SK-N-SH treated with all-trans-retinoic acid at 6 μM for 48 hours (cell line): Measurements from ENCODE around the gene TMEM30B.

Experiments used
- ATAC-seq: fragments of 200-7000 bp; cut with Tn5 transposase; 3 replicates; pipeline ENCODE4 v1.9.1; 2020; ENCODE audit warnings: mild to moderate bottlenecking, moderate library complexity
- ARNTL ChIP-seq: fragments of 450-650 bp; formaldehyde crosslinking; IDR thresholded peaks from 2 replicates; pipeline ENCODE4 v1.5.0; 2020; ENCODE audit warnings: low read depth, mild to moderate bottlenecking, moderate library complexity, borderline replicate concordance
- BACH2 ChIP-seq: fragments of 250-450 bp; sonication (Bioruptor Pico); IDR thresholded peaks from 2 replicates; pipeline ENCODE4 v1.9.0; 2021; ENCODE audit warnings: mild to moderate bottlenecking, borderline replicate concordance
- CSDC2 ChIP-seq: fragments of 250-450 bp; sonication (Bioruptor Pico); IDR thresholded peaks from 2 replicates; pipeline ENCODE4 v1.5.0; 2020; ENCODE audit warnings: mild to moderate bottlenecking, moderate library complexity
- ESRRG ChIP-seq: fragments of 250-450 bp; sonication (Bioruptor Pico); IDR thresholded peaks from 2 replicates; pipeline ENCODE4 v1.6.1; 2021; ENCODE audit warnings: mild to moderate bottlenecking
- ISL1 ChIP-seq: fragments of 250-450 bp; sonication (Bioruptor Pico); IDR thresholded peaks from 2 replicates; pipeline ENCODE4 v2.1.2; 2022; ENCODE audit warnings: mild to moderate bottlenecking, moderate library complexity
- RARB ChIP-seq: fragments of 250-450 bp; sonication (Bioruptor Pico); IDR thresholded peaks from 2 replicates; pipeline ENCODE4 v1.8.0; 2021; ENCODE audit warnings: mild to moderate bottlenecking, moderate library complexity
- SNAI2 ChIP-seq: fragments of 250-450 bp; sonication (Bioruptor Pico); IDR thresholded peaks from 2 replicates; pipeline ENCODE4 v1.5.0; 2020; ENCODE audit warnings: mild to moderate bottlenecking, moderate library complexity
- TCF4 ChIP-seq: fragments of 250-450 bp; sonication (Bioruptor Pico); IDR thresholded peaks from 2 replicates; pipeline ENCODE4 v1.8.0; 2021; ENCODE audit warnings: mild to moderate bottlenecking, moderate library complexity, borderline replicate concordance
- TOX ChIP-seq: fragments of 250-450 bp; sonication (Bioruptor Pico); IDR thresholded peaks from 2 replicates; pipeline ENCODE4 v1.8.0; 2021; ENCODE audit warnings: mild to moderate bottlenecking, moderate library complexity, borderline replicate concordance
- ZC3H10 ChIP-seq: fragments of 250-450 bp; sonication (Bioruptor Pico); IDR thresholded peaks from 2 replicates; pipeline ENCODE4 v1.5.1; 2021; ENCODE audit warnings: mild to moderate bottlenecking, moderate library complexity
- ZFP3 ChIP-seq: fragments of 250-450 bp; sonication (Bioruptor Pico); IDR thresholded peaks from 2 replicates; pipeline ENCODE4 v1.5.0; 2020; ENCODE audit warnings: mild to moderate bottlenecking, moderate library complexity
- ZNF565 ChIP-seq: fragments of 450-650 bp; formaldehyde crosslinking; conservative IDR thresholded peaks from 2 replicates; pipeline ENCODE4 v1.5.0; 2020; ENCODE audit warnings: low read depth, mild to moderate bottlenecking, moderate library complexity
- ZNF70 ChIP-seq: fragments of 450-650 bp; formaldehyde crosslinking; IDR thresholded peaks from 2 replicates; pipeline ENCODE4 v1.5.0; 2020; ENCODE audit warnings: mild to moderate bottlenecking, moderate library complexity
- ZNF8 ChIP-seq: fragments of 450-650 bp; formaldehyde crosslinking; IDR thresholded peaks from 2 replicates; pipeline ENCODE4 v1.5.0; 2020; ENCODE audit warnings: mild to moderate bottlenecking, moderate library complexity
- TF ChIP-seq, protein P1 (sequence below): fragments of 250-450 bp; sonication (Bioruptor Pico); IDR thresholded peaks from 2 replicates; pipeline ENCODE4 v1.5.1; 2021; ENCODE audit warnings: mild to moderate bottlenecking, moderate library complexity
- TF ChIP-seq, protein P2 (sequence below): fragments of 250-450 bp; sonication (Bioruptor Pico); IDR thresholded peaks from 2 replicates; pipeline ENCODE4 v1.5.0; 2020; ENCODE audit warnings: mild to moderate bottlenecking, moderate library complexity
- TF ChIP-seq, protein P3 (sequence below): fragments of 250-450 bp; sonication (Bioruptor Pico); IDR thresholded peaks from 2 replicates; pipeline ENCODE4 v1.8.0; 2021; ENCODE audit warnings: low read depth, mild to moderate bottlenecking, moderate library complexity, borderline replicate concordance
- TF ChIP-seq, protein P4 (sequence below): fragments of 250-450 bp; sonication (Bioruptor Pico); IDR thresholded peaks from 2 replicates; pipeline ENCODE4 v1.5.1; 2020; ENCODE audit warnings: low read depth, mild to moderate bottlenecking, moderate library complexity
- TF ChIP-seq, protein P5 (sequence below): fragments of 250-450 bp; sonication (Bioruptor Pico); IDR thresholded peaks from 2 replicates; pipeline ENCODE4 v1.8.0; 2020; ENCODE audit warnings: mild to moderate bottlenecking, moderate library complexity, borderline replicate concordance

TMEM30B gene

DNA sequence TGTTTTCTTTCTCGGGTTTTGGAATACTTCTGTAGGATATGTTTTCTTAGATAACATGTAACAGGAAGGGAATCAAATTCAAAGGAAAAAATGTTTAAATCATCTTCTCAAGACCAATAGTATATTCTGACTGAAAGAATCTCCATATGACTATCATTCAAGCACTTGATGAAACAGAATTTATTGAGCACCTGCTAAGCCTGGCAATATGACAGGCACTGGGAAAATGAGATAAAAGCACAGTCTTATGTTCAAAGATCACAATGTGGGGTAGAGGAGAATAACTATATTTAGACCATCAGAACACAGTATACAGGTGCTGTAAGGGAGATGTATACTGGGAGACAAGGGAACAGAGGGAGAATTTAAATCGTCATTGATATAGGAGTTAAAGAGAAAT, 19.1 kb upstream of the TMEM30B start:
- no peak for TF ChIP-seq TOX
- TF ChIP-seq ZFP3 (CRISPR knock-in tag): no peak
- TF ChIP-seq ZNF8: no peak
- TF ChIP-seq, protein P1, sequence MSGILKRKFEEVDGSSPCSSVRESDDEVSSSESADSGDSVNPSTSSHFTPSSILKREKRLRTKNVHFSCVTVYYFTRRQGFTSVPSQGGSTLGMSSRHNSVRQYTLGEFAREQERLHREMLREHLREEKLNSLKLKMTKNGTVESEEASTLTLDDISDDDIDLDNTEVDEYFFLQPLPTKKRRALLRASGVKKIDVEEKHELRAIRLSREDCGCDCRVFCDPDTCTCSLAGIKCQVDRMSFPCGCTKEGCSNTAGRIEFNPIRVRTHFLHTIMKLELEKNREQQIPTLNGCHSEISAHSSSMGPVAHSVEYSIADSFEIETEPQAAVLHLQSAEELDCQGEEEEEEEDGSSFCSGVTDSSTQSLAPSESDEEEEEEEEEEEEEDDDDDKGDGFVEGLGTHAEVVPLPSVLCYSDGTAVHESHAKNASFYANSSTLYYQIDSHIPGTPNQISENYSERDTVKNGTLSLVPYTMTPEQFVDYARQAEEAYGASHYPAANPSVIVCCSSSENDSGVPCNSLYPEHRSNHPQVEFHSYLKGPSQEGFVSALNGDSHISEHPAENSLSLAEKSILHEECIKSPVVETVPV (CRISPR knock-in tag): no peak
- TF ChIP-seq BACH2 (CRISPR knock-in tag): no peak
- TF ChIP-seq, protein P2, sequence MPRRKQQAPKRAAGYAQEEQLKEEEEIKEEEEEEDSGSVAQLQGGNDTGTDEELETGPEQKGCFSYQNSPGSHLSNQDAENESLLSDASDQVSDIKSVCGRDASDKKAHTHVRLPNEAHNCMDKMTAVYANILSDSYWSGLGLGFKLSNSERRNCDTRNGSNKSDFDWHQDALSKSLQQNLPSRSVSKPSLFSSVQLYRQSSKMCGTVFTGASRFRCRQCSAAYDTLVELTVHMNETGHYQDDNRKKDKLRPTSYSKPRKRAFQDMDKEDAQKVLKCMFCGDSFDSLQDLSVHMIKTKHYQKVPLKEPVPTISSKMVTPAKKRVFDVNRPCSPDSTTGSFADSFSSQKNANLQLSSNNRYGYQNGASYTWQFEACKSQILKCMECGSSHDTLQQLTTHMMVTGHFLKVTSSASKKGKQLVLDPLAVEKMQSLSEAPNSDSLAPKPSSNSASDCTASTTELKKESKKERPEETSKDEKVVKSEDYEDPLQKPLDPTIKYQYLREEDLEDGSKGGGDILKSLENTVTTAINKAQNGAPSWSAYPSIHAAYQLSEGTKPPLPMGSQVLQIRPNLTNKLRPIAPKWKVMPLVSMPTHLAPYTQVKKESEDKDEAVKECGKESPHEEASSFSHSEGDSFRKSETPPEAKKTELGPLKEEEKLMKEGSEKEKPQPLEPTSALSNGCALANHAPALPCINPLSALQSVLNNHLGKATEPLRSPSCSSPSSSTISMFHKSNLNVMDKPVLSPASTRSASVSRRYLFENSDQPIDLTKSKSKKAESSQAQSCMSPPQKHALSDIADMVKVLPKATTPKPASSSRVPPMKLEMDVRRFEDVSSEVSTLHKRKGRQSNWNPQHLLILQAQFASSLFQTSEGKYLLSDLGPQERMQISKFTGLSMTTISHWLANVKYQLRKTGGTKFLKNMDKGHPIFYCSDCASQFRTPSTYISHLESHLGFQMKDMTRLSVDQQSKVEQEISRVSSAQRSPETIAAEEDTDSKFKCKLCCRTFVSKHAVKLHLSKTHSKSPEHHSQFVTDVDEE: no peak
- TF ChIP-seq ARNTL (CRISPR knock-in tag): no peak
- no peak for TF ChIP-seq ZC3H10 (CRISPR knock-in tag)
- TF ChIP-seq CSDC2 (CRISPR knock-in tag): no peak
- TF ChIP-seq SNAI2 (CRISPR knock-in tag): no peak
- TF ChIP-seq, protein P3, sequence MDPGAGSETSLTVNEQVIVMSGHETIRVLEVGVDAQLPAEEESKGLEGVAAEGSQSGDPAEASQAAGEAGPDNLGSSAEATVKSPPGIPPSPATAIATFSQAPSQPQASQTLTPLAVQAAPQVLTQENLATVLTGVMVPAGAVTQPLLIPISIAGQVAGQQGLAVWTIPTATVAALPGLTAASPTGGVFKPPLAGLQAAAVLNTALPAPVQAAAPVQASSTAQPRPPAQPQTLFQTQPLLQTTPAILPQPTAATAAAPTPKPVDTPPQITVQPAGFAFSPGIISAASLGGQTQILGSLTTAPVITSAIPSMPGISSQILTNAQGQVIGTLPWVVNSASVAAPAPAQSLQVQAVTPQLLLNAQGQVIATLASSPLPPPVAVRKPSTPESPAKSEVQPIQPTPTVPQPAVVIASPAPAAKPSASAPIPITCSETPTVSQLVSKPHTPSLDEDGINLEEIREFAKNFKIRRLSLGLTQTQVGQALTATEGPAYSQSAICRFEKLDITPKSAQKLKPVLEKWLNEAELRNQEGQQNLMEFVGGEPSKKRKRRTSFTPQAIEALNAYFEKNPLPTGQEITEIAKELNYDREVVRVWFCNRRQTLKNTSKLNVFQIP (CRISPR knock-in tag): no peak
- no peak for TF ChIP-seq ISL1
- TF ChIP-seq, protein P4, sequence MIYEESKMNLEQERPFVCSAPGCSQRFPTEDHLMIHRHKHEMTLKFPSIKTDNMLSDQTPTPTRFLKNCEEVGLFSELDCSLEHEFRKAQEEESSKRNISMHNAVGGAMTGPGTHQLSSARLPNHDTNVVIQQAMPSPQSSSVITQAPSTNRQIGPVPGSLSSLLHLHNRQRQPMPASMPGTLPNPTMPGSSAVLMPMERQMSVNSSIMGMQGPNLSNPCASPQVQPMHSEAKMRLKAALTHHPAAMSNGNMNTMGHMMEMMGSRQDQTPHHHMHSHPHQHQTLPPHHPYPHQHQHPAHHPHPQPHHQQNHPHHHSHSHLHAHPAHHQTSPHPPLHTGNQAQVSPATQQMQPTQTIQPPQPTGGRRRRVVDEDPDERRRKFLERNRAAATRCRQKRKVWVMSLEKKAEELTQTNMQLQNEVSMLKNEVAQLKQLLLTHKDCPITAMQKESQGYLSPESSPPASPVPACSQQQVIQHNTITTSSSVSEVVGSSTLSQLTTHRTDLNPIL: no peak
- no peak for TF ChIP-seq RARB (CRISPR knock-in tag)
- TF ChIP-seq ZNF565: no peak
- no peak for TF ChIP-seq ZNF70 (CRISPR knock-in tag)
- TF ChIP-seq TCF4 (CRISPR knock-in tag): no peak
- TF ChIP-seq, protein P5, sequence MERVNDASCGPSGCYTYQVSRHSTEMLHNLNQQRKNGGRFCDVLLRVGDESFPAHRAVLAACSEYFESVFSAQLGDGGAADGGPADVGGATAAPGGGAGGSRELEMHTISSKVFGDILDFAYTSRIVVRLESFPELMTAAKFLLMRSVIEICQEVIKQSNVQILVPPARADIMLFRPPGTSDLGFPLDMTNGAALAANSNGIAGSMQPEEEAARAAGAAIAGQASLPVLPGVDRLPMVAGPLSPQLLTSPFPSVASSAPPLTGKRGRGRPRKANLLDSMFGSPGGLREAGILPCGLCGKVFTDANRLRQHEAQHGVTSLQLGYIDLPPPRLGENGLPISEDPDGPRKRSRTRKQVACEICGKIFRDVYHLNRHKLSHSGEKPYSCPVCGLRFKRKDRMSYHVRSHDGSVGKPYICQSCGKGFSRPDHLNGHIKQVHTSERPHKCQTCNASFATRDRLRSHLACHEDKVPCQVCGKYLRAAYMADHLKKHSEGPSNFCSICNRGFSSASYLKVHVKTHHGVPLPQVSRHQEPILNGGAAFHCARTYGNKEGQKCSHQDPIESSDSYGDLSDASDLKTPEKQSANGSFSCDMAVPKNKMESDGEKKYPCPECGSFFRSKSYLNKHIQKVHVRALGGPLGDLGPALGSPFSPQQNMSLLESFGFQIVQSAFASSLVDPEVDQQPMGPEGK (CRISPR knock-in tag): no peak
- no peak for TF ChIP-seq ESRRG (CRISPR knock-in tag)
- ATAC-seq: no peak

DNA sequence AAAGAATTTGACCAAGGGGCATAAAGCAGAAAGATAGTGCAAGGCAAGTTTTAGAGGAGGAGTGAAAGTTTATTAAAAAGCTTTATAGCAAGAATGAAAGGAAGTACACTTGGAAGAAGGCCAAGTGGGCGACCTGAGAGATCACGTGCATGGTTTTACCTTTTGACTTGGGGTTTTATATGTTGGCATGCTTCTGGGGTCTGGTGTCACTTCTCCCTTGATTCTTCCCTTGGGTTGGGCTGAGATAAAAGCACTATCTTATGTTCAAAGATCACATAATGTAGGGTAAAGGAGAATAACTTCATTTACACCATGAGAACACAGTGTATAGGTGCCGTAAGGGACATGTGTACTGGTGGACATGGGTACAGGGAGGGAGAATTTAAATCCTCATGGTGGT, 17.7 kb upstream of the TMEM30B start:
- ATAC-seq: no peak
- TF ChIP-seq, protein P4: no peak
- TF ChIP-seq BACH2 (CRISPR knock-in tag) (no peak), ZC3H10 (CRISPR knock-in tag) (no peak), SNAI2 (CRISPR knock-in tag) (no peak), ZFP3 (CRISPR knock-in tag) (no peak)
- TF ChIP-seq, protein P5 (CRISPR knock-in tag): no peak
- TF ChIP-seq, protein P3 (CRISPR knock-in tag): no peak
- TF ChIP-seq, protein P1 (CRISPR knock-in tag): no peak
